Pulmonary artery endothelial cell (primary cell): ENCODE measurements around the gene TBC1D22A. TPM values are rescaled to one million over a fixed set of nuclear protein-coding genes. Genes with fewer than 3 reads are reported as not detected.
"Not testable (repeated sequence)": the region's sequence is repeated elsewhere in the genome, so short reads cannot be mapped to it uniquely, and the experiment has no call there.

ENCODE experiments used
- DNase-seq: peaks from one replicate; pipeline ENCODE4 v3.0.0-alpha.2; 2011; ENCODE audit warnings: low read depth, low spot score
- total RNA-seq: library from RNA; depleted of rRNA; stranded (reverse); fragments of >200 nt; gene quantifications from 2 replicates; pipeline ENCODE4 v1.2.3, GENCODE V29; 2014

TBC1D22A gene
- total RNA-seq, 1 donor from 2014 or later = 17.4 TPM

GRCh38 chr22:47043835-47044721, 281.6 kb downstream of the TBC1D22A start:
- no peak for DNase-seq

GRCh38 chr22:47044722-47045535, 282.5 kb downstream of the TBC1D22A start:
- DNase-seq = no peak

- DNase-seq = no peak
Observed at GRCh38 chr22:47045691-47046410, 283.4 kb downstream of the TBC1D22A start.

- DNase-seq = no peak
Observed at GRCh38 chr22:47046411-47047065, 284.1 kb downstream of the TBC1D22A start.

GRCh38 chr22:47047321-47048122, 285.1 kb downstream of the TBC1D22A start:
- no peak for DNase-seq

- no peak for DNase-seq
Observed at GRCh38 chr22:47048123-47049077, 285.9 kb downstream of the TBC1D22A start.

GRCh38 chr22:47049078-47049624, 286.7 kb downstream of the TBC1D22A start:
- no peak for DNase-seq

- DNase-seq = not testable (repeated sequence)
Observed at GRCh38 chr22:47049736-47050400, 287.4 kb downstream of the TBC1D22A start.

- DNase-seq = no peak
Observed at GRCh38 chr22:47050401-47051051, 288.1 kb downstream of the TBC1D22A start.

- no peak for DNase-seq
Observed at GRCh38 chr22:47051441-47052071, 289.1 kb downstream of the TBC1D22A start.

GRCh38 chr22:47052236-47053012, 290.0 kb downstream of the TBC1D22A start:
- DNase-seq = no peak

- DNase-seq = no peak
Observed at GRCh38 chr22:47053013-47053725, 290.7 kb downstream of the TBC1D22A start.

GRCh38 chr22:47053726-47054141, 291.3 kb downstream of the TBC1D22A start:
- DNase-seq = no peak

GRCh38 chr22:47054231-47055072, 292.0 kb downstream of the TBC1D22A start:
- DNase-seq = no peak

- no peak for DNase-seq
Observed at GRCh38 chr22:47055073-47055355, 292.6 kb downstream of the TBC1D22A start.
